ENCODE data around the gene PDZK1IP1.
A peak's percentile ranks its signal among the peaks of the same experiment; 100 is the strongest.
"Not testable (repeated sequence)": the region's sequence is repeated elsewhere in the genome, so short reads cannot be mapped to it uniquely, and the experiment has no call there.

Gene PDZK1IP1

GRCh38 chr1:47198214-47198613, 8.4 kb upstream of the PDZK1IP1 start:
- TF ChIP-seq, protein P1, sequence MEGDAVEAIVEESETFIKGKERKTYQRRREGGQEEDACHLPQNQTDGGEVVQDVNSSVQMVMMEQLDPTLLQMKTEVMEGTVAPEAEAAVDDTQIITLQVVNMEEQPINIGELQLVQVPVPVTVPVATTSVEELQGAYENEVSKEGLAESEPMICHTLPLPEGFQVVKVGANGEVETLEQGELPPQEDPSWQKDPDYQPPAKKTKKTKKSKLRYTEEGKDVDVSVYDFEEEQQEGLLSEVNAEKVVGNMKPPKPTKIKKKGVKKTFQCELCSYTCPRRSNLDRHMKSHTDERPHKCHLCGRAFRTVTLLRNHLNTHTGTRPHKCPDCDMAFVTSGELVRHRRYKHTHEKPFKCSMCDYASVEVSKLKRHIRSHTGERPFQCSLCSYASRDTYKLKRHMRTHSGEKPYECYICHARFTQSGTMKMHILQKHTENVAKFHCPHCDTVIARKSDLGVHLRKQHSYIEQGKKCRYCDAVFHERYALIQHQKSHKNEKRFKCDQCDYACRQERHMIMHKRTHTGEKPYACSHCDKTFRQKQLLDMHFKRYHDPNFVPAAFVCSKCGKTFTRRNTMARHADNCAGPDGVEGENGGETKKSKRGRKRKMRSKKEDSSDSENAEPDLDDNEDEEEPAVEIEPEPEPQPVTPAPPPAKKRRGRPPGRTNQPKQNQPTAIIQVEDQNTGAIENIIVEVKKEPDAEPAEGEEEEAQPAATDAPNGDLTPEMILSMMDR (IDR thresholded peaks at IDR 0.05; ENCODE audit: low read depth, low read length) = no peak
- H3K4me3 ChIP-seq (replicated peaks in 1 of 2; ENCODE audit: low read depth in 2 of 2, low read length in 2 of 2) = no peak overlapping the region
- DNase-seq (ENCODE audit: low read depth in 2 of 2) = no peak

GRCh38 chr1:47196622-47197021, 6.8 kb upstream of the PDZK1IP1 start:
- TF ChIP-seq, protein P1 (IDR thresholded peaks at IDR 0.05; ENCODE audit: low read depth, low read length) = no peak
- no peak overlapping the region for H3K4me3 ChIP-seq (replicated peaks in 1 of 2; ENCODE audit: low read depth in 2 of 2, low read length in 2 of 2)
- no peak for DNase-seq (ENCODE audit: low read depth in 2 of 2)

GRCh38 chr1:47195981-47196380, 6.1 kb upstream of the PDZK1IP1 start:
- H3K4me3 ChIP-seq (replicated peaks in 1 of 2; ENCODE audit: low read depth in 2 of 2, low read length in 2 of 2); DNase-seq (ENCODE audit: low read depth in 2 of 2): not testable (repeated sequence)

GRCh38 chr1:47194311-47194710, 4.5 kb upstream of the PDZK1IP1 start:
- TF ChIP-seq, protein P1 (IDR thresholded peaks at IDR 0.05; ENCODE audit: low read depth, low read length) = no peak
- no peak overlapping the region for H3K4me3 ChIP-seq (replicated peaks in 1 of 2; ENCODE audit: low read depth in 2 of 2, low read length in 2 of 2)
- DNase-seq (ENCODE audit: low read depth in 2 of 2) = no peak

- H3K4me3 ChIP-seq (replicated peaks in 1 of 2; ENCODE audit: low read depth in 2 of 2, low read length in 2 of 2); DNase-seq (ENCODE audit: low read depth in 2 of 2): not testable (repeated sequence)
Observed at GRCh38 chr1:47193496-47193895, 3.7 kb upstream of the PDZK1IP1 start.

GRCh38 chr1:47192458-47193384, 2.9 kb upstream of the PDZK1IP1 start:
- TF ChIP-seq, protein P1 (IDR thresholded peaks at IDR 0.05; ENCODE audit: low read depth, low read length) = peak; percentile 97
- peak overlapping the region in 1 of 2 donors; percentile 3 for H3K4me3 ChIP-seq (replicated peaks in 1 of 2; ENCODE audit: low read depth in 2 of 2, low read length in 2 of 2)
- DNase-seq (ENCODE audit: low read depth in 2 of 2) = peak; percentile 73 to 78

DNA sequence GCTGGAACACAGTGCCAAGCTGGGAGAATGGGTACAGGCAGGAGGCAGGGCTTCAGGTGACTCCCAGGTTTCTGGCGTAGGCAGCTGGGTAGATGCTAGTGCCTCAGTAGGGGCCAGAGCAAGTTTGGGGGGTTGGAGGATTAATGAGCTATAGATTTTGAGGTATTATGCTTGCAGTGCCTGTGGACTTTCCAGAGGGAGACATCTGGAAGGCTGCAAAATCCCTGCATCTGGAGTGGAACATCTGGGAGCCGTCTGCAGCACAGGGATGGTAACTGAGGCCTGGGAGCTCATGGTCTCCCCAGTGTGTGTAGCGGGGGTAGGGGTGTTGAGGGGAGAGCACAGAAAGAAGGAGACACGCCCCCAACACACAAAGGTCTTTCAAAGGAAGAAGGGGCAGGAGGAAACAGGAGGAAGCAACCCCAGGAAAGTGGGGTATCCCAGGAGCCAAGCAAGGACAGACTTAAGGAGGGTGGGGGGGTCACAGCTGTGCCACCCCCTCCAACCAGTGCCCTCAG, 2.2 kb upstream of the PDZK1IP1 start:
- TF ChIP-seq, protein P1 (IDR thresholded peaks at IDR 0.05; ENCODE audit: low read depth, low read length) = no peak
- DNase-seq (ENCODE audit: low read depth in 2 of 2) = no peak
- H3K4me3 ChIP-seq (replicated peaks in 1 of 2; ENCODE audit: low read depth in 2 of 2, low read length in 2 of 2) = no peak overlapping the region
